HG02759 (cell line): ENCODE results near the gene KCTD17.

Experiments used
- ATAC-seq: cut with Tn5 transposase; IDR thresholded peaks from one replicate; pipeline ENCODE4 v1.9.1; 2021; ENCODE audit warnings: mild to moderate bottlenecking, moderate library complexity; ENCODE audit not compliant: unreplicated experiment

Gene KCTD17

GRCh38 chr22:37097346-37097745 lies 45.8 kb downstream of the KCTD17 start:
- no peak for ATAC-seq

GRCh38 chr22:37098976-37099591 lies 47.5 kb downstream of the KCTD17 start:
- ATAC-seq, result no peak

GRCh38 chr22:37100589-37101127 lies 49.1 kb downstream of the KCTD17 start:
- no peak for ATAC-seq

- ATAC-seq, result no peak
Observed at GRCh38 chr22:37101311-37102066, 49.9 kb downstream of the KCTD17 start.

- ATAC-seq, result no peak
Observed at GRCh38 chr22:37103151-37103550, 51.6 kb downstream of the KCTD17 start.

- no peak for ATAC-seq
Observed at GRCh38 chr22:37103656-37104452, 52.3 kb downstream of the KCTD17 start.

GRCh38 chr22:37105154-37105553 lies 53.6 kb downstream of the KCTD17 start:
- ATAC-seq, result no peak

- no peak for ATAC-seq
Observed at GRCh38 chr22:37105990-37106389, 54.4 kb downstream of the KCTD17 start.

GRCh38 chr22:37107816-37108621 lies 56.5 kb downstream of the KCTD17 start:
- no peak for ATAC-seq

GRCh38 chr22:37109242-37109917 lies 57.8 kb downstream of the KCTD17 start, which contains the start of gene TMPRSS6:
TMPRSS6 (minus strand) TSS chr22:37109713; CDS start chr22:37103417, 6,296 bp downstream.
- no peak for ATAC-seq

- ATAC-seq, result no peak
Observed at GRCh38 chr22:37111156-37111717, 59.7 kb downstream of the KCTD17 start.

GRCh38 chr22:37112084-37112728 lies 60.7 kb downstream of the KCTD17 start:
- ATAC-seq, result no peak
